K562 (cell line): ENCODE data around the gene PHF3. TPM values are rescaled to one million over a fixed set of nuclear protein-coding genes. Genes with fewer than 3 reads are reported as not detected.

Experiments
- GABPA ChIP-seq: fragments of 200-800 bp; sonication (Bioruptor generic); conservative IDR thresholded peaks from 2 replicates; pipeline ENCODE4 v1.6.1; 2016; ENCODE audit warnings: low read depth, missing genetic modification characterization, missing compliant biosample characterization
- PHB2 ChIP-seq: fragments of 450-650 bp; IDR thresholded peaks from 2 replicates; pipeline ENCODE4 v1.6.1; 2017; ENCODE audit warnings: low read depth
- RAD21 ChIP-seq, 2 experiments: fragments of 250-450 bp in 1 of 2; fragments of 450-650 bp in 1 of 2; sonication (Bioruptor Pico) in 1 of 2; formaldehyde crosslinking in 1 of 2; IDR thresholded peaks in 1 of 2; conservative IDR thresholded peaks in 1 of 2; 2 replicates each; pipeline versions ENCODE4 v1.4.0 to v1.8.0; 2020 to 2022; ENCODE audit warnings: mild to moderate bottlenecking in 2 of 2, moderate library complexity in 1 of 2
- ZNF316 ChIP-seq: fragments of 450-650 bp; IDR thresholded peaks from 2 replicates; pipeline ENCODE4 v1.6.1; 2016
- polyA plus RNA-seq, 8 experiments: library from polyadenylated mRNA; depleted of rRNA in 4 of 8; stranded (reverse) in 5 of 8; unstranded in 3 of 8; fragments of >200 nt; fragmentation: Nextera tagmentation in 2 of 8; fragmentation: Illumina TruSeq in 1 of 8; extraction: Ambion mirVana in 2 of 8; extraction: Trizol in 1 of 8; gene quantifications; 2 replicates each; pipeline versions ENCODE4 v1.2.1 to v1.2.3, GENCODE V29; 2011 to 2014; ENCODE audit warnings: inconsistent platforms in 1 of 8, missing spikeins in 1 of 8
- small RNA-seq: library from RNA; depleted of rRNA; stranded (forward); fragments of <200 nt; gene quantifications from one replicate; pipeline ENCODE3, GENCODE V24; 2014
- total RNA-seq, 7 experiments: library from RNA; depleted of rRNA in 6 of 7; stranded (reverse); fragments of >200 nt in 6 of 7; fragmentation: Illumina TruSeq in 2 of 7; extraction: Trizol in 2 of 7; gene quantifications; 2 replicates each; pipeline versions ENCODE4 v1.2.1 to v1.2.3, GENCODE V29; 2011 to 2021; ENCODE audit warnings: low replicate concordance in 1 of 7

Gene PHF3
- total and polyA plus RNA-seq, 9 of the 15 experiments (the other 6 are each of a cell fraction or from before 2014, with no cell fraction given): 8.1 to 51.2 (median 30.9) TPM

- no peak for TF ChIP-seq PHB2
- peak; percentile 69 to 71 for TF ChIP-seq RAD21 (CRISPR knock-in tag; conservative IDR thresholded peaks at IDR 0.05 in 1 of 2, IDR thresholded peaks at IDR 0.05 in 1 of 2)
- no peak for TF ChIP-seq GABPA (tag)
- TF ChIP-seq ZNF316: no peak
These were observed 128.8 kb downstream of the PHF3 start (continued) for GRCh38 chr6:63764318-63764916.

Small RNAs within 50 kb of the gene (small RNA-seq; reads per million reads assigned to genes)
- not detected for gene AL513043.1

Other genes with a start within 250 kb of the PHF3 start
- 13.1 and 14.6 TPM in 2 replicates for gene PTP4A1, start 63.3 kb upstream of the PHF3 start, total RNA-seq (2014; rRNA removed)
- gene PTP4A1, start 63.3 kb upstream of the PHF3 start, total RNA-seq (2014; rRNA removed; fragmentation: Illumina TruSeq; extraction: Trizol): 10.0 and 12.7 TPM in 2 replicates
- gene PTP4A1, start 63.3 kb upstream of the PHF3 start, total RNA-seq (2015; rRNA removed; fragmentation: Illumina TruSeq; extraction: Trizol): 9.7 and 10.3 TPM in 2 replicates
- gene PTP4A1, start 63.3 kb upstream of the PHF3 start, total RNA-seq (2021): 60.9 and 62.7 TPM in 2 replicates
- gene PTP4A1, start 63.3 kb upstream of the PHF3 start, polyA plus RNA-seq (2011; rRNA removed): 17.1 and 17.9 TPM in 2 replicates
- gene PTP4A1, start 63.3 kb upstream of the PHF3 start, polyA plus RNA-seq (2014; fragmentation: Illumina TruSeq; extraction: Trizol): 57.0 and 67.5 TPM in 2 replicates
- 10 to 100 TPM in 1 of 2 experiments, 1 to 10 TPM in 1; 3.7 to 13.6 TPM for gene PTP4A1, start 63.3 kb upstream of the PHF3 start, polyA plus RNA-seq (2014; fragmentation: Nextera tagmentation; extraction: Ambion mirVana)
- gene PTP4A1, start 63.3 kb upstream of the PHF3 start, polyA plus RNA-seq (2014; rRNA removed): 12.4 and 12.9 TPM in 2 replicates